SK-N-SH treated with all-trans-retinoic acid at 6 μM for 48 hours (cell line): ENCODE measurements around the gene GNL2.

ENCODE experiments used
- ATAC-seq: fragments of 200-7000 bp; cut with Tn5 transposase; 3 replicates; pipeline ENCODE4 v1.9.1; 2020; ENCODE audit warnings: mild to moderate bottlenecking, moderate library complexity
- ARNTL ChIP-seq: fragments of 450-650 bp; formaldehyde crosslinking; IDR thresholded peaks from 2 replicates; pipeline ENCODE4 v1.5.0; 2020; ENCODE audit warnings: low read depth, mild to moderate bottlenecking, moderate library complexity, borderline replicate concordance
- BACH2 ChIP-seq: fragments of 250-450 bp; sonication (Bioruptor Pico); IDR thresholded peaks from 2 replicates; pipeline ENCODE4 v1.9.0; 2021; ENCODE audit warnings: mild to moderate bottlenecking, borderline replicate concordance
- CREB5 ChIP-seq: fragments of 250-450 bp; sonication (Bioruptor Pico); IDR thresholded peaks from 2 replicates; pipeline ENCODE4 v1.5.1; 2020; ENCODE audit warnings: low read depth, mild to moderate bottlenecking, moderate library complexity
- CSDC2 ChIP-seq: fragments of 250-450 bp; sonication (Bioruptor Pico); IDR thresholded peaks from 2 replicates; pipeline ENCODE4 v1.5.0; 2020; ENCODE audit warnings: mild to moderate bottlenecking, moderate library complexity
- CSRNP3 ChIP-seq: fragments of 250-450 bp; sonication (Bioruptor Pico); IDR thresholded peaks from 2 replicates; pipeline ENCODE4 v1.5.1; 2021; ENCODE audit warnings: mild to moderate bottlenecking, moderate library complexity
- ESRRG ChIP-seq: fragments of 250-450 bp; sonication (Bioruptor Pico); IDR thresholded peaks from 2 replicates; pipeline ENCODE4 v1.6.1; 2021; ENCODE audit warnings: mild to moderate bottlenecking
- GLIS3 ChIP-seq: fragments of 250-450 bp; sonication (Bioruptor Pico); IDR thresholded peaks from 2 replicates; pipeline ENCODE4 v1.5.0; 2020; ENCODE audit warnings: mild to moderate bottlenecking, moderate library complexity
- ISL1 ChIP-seq: fragments of 250-450 bp; sonication (Bioruptor Pico); IDR thresholded peaks from 2 replicates; pipeline ENCODE4 v2.1.2; 2022; ENCODE audit warnings: mild to moderate bottlenecking, moderate library complexity
- OSR1 ChIP-seq: fragments of 250-450 bp; sonication (Bioruptor Pico); IDR thresholded peaks from 2 replicates; pipeline ENCODE4 v1.8.0; 2022; ENCODE audit warnings: moderate library complexity, mild to moderate bottlenecking, inconsistent platforms
- PATZ1 ChIP-seq: fragments of 250-450 bp; sonication (Bioruptor Pico); IDR thresholded peaks from 2 replicates; pipeline ENCODE4 v1.8.0; 2020; ENCODE audit warnings: mild to moderate bottlenecking, moderate library complexity, borderline replicate concordance
- POU6F1 ChIP-seq: fragments of 250-450 bp; sonication (Bioruptor Pico); IDR thresholded peaks from 2 replicates; pipeline ENCODE4 v1.8.0; 2021; ENCODE audit warnings: low read depth, mild to moderate bottlenecking, moderate library complexity, borderline replicate concordance
- RARB ChIP-seq: fragments of 250-450 bp; sonication (Bioruptor Pico); IDR thresholded peaks from 2 replicates; pipeline ENCODE4 v1.8.0; 2021; ENCODE audit warnings: mild to moderate bottlenecking, moderate library complexity
- SNAI2 ChIP-seq: fragments of 250-450 bp; sonication (Bioruptor Pico); IDR thresholded peaks from 2 replicates; pipeline ENCODE4 v1.5.0; 2020; ENCODE audit warnings: mild to moderate bottlenecking, moderate library complexity
- TCF4 ChIP-seq: fragments of 250-450 bp; sonication (Bioruptor Pico); IDR thresholded peaks from 2 replicates; pipeline ENCODE4 v1.8.0; 2021; ENCODE audit warnings: mild to moderate bottlenecking, moderate library complexity, borderline replicate concordance
- TOX ChIP-seq: fragments of 250-450 bp; sonication (Bioruptor Pico); IDR thresholded peaks from 2 replicates; pipeline ENCODE4 v1.8.0; 2021; ENCODE audit warnings: mild to moderate bottlenecking, moderate library complexity, borderline replicate concordance
- ZC3H10 ChIP-seq: fragments of 250-450 bp; sonication (Bioruptor Pico); IDR thresholded peaks from 2 replicates; pipeline ENCODE4 v1.5.1; 2021; ENCODE audit warnings: mild to moderate bottlenecking, moderate library complexity
- ZFP3 ChIP-seq: fragments of 250-450 bp; sonication (Bioruptor Pico); IDR thresholded peaks from 2 replicates; pipeline ENCODE4 v1.5.0; 2020; ENCODE audit warnings: mild to moderate bottlenecking, moderate library complexity
- ZFP30 ChIP-seq: fragments of 450-650 bp; formaldehyde crosslinking; IDR thresholded peaks from 2 replicates; pipeline ENCODE4 v1.5.0; 2022; ENCODE audit warnings: mild to moderate bottlenecking, moderate library complexity
- ZNF565 ChIP-seq: fragments of 450-650 bp; formaldehyde crosslinking; conservative IDR thresholded peaks from 2 replicates; pipeline ENCODE4 v1.5.0; 2020; ENCODE audit warnings: low read depth, mild to moderate bottlenecking, moderate library complexity
- ZNF70 ChIP-seq: fragments of 450-650 bp; formaldehyde crosslinking; IDR thresholded peaks from 2 replicates; pipeline ENCODE4 v1.5.0; 2020; ENCODE audit warnings: mild to moderate bottlenecking, moderate library complexity
- ZNF8 ChIP-seq: fragments of 450-650 bp; formaldehyde crosslinking; IDR thresholded peaks from 2 replicates; pipeline ENCODE4 v1.5.0; 2020; ENCODE audit warnings: mild to moderate bottlenecking, moderate library complexity

The GNL2 gene

GRCh38 chr1:37557402-37557801, 38.3 kb downstream of the GNL2 start:
- no peak for ATAC-seq

GRCh38 chr1:37556712-37557196, 39.0 kb downstream of the GNL2 start, which contains the start of gene DNALI1:
DNALI1 (plus strand) TSS chr1:37556940; CDS start chr1:37556995, 55 bp downstream.
- peak; percentile 92 for ATAC-seq
- TF ChIP-seq ZFP3 (CRISPR knock-in tag) (0 out of 2 replicates have a peak, but pooled peaks have one; percentile 57), ZFP30 (CRISPR knock-in tag) (no peak)

More at GRCh38 chr1:37557402-37557801, 38.3 kb downstream of the GNL2 start:
- TF ChIP-seq ZNF8 (CRISPR knock-in tag) (no peak), GLIS3 (CRISPR knock-in tag) (no peak), ZNF565 (CRISPR knock-in tag) (no peak), OSR1 (CRISPR knock-in tag) (no peak), PATZ1 (no peak), ZFP30 (CRISPR knock-in tag) (no peak), POU6F1 (CRISPR knock-in tag) (no peak), ZNF70 (CRISPR knock-in tag) (no peak), ESRRG (CRISPR knock-in tag) (no peak), TOX (no peak), RARB (CRISPR knock-in tag) (no peak)

- no peak for TF ChIP-seq PATZ1
- TF ChIP-seq ARNTL (CRISPR knock-in tag) = no peak
- no peak for TF ChIP-seq ZNF70 (CRISPR knock-in tag)
- no peak for TF ChIP-seq POU6F1 (CRISPR knock-in tag)
- no peak for TF ChIP-seq CSRNP3 (CRISPR knock-in tag)
- TF ChIP-seq ZFP30 (CRISPR knock-in tag) = no peak
- no peak for TF ChIP-seq GLIS3 (CRISPR knock-in tag)
- no peak for TF ChIP-seq BACH2 (CRISPR knock-in tag)
- no peak for TF ChIP-seq SNAI2 (CRISPR knock-in tag)
- no peak for TF ChIP-seq ZNF565 (CRISPR knock-in tag)
- ATAC-seq = peak; percentile 83
Measured at GRCh38 chr1:37553927-37554808, 41.6 kb downstream of the GNL2 start, which contains the start of gene SNIP1. SNIP1 (minus strand) TSS chr1:37554293; CDS start chr1:37554229, 64 bp downstream.

GRCh38 chr1:37553598-37553926, 42.2 kb downstream of the GNL2 start:
- no peak for TF ChIP-seq ZFP3 (CRISPR knock-in tag)
- TF ChIP-seq CSDC2 (CRISPR knock-in tag) = no peak
- no peak for TF ChIP-seq TCF4 (CRISPR knock-in tag)
- TF ChIP-seq ZNF70 (CRISPR knock-in tag) = no peak
- TF ChIP-seq CREB5 (CRISPR knock-in tag) = no peak
- TF ChIP-seq ZC3H10 (CRISPR knock-in tag) = no peak
- TF ChIP-seq ISL1 (CRISPR knock-in tag) = no peak
- no peak for TF ChIP-seq POU6F1 (CRISPR knock-in tag)
- TF ChIP-seq RARB (CRISPR knock-in tag) = no peak
- TF ChIP-seq SNAI2 (CRISPR knock-in tag) = no peak
- TF ChIP-seq TOX = no peak
- no peak for TF ChIP-seq GLIS3 (CRISPR knock-in tag)
- TF ChIP-seq, all 23 proteins: peak for 0

More at GRCh38 chr1:37553598-37553926, 42.2 kb downstream of the GNL2 start:
- no peak for ATAC-seq
